HepG2 (cell line): ENCODE results near the gene PCCB. TPM values are rescaled to one million over a fixed set of nuclear protein-coding genes. Genes with fewer than 3 reads are reported as not detected.
A peak's percentile ranks its signal among the peaks of the same experiment; 100 is the strongest.

Experiments
- ATM ChIP-seq: fragments of 450-650 bp; IDR thresholded peaks from 2 replicates; pipeline ENCODE4 v1.7.1; 2017; ENCODE audit warnings: mild to moderate bottlenecking, borderline replicate concordance
- ELK4 ChIP-seq: sonication (generic); formaldehyde crosslinking; IDR thresholded peaks from 2 replicates; pipeline ENCODE4 v1.9.0; 2021; ENCODE audit warnings: missing genetic modification reagents, borderline replicate concordance
- GZF1 ChIP-seq: sonication (generic); formaldehyde crosslinking; IDR thresholded peaks from 2 replicates; pipeline ENCODE4 v1.5.1; 2020; ENCODE audit warnings: mild to moderate bottlenecking, missing genetic modification reagents
- HIVEP1 ChIP-seq: sonication (generic); formaldehyde crosslinking; IDR thresholded peaks from 2 replicates; pipeline ENCODE4 v1.4.0; 2020; ENCODE audit warnings: mild to moderate bottlenecking, missing genetic modification reagents
- LBX2 ChIP-seq: sonication (generic); formaldehyde crosslinking; IDR thresholded peaks from 2 replicates; pipeline ENCODE4 v1.5.0; 2020; ENCODE audit warnings: missing genetic modification reagents, mild to moderate bottlenecking, borderline replicate concordance
- NFE2L1 ChIP-seq: sonication (generic); formaldehyde crosslinking; IDR thresholded peaks from 2 replicates; pipeline ENCODE4 v1.4.0; 2020; ENCODE audit warnings: missing genetic modification reagents, mild to moderate bottlenecking, borderline replicate concordance
- PAF1 ChIP-seq: IDR thresholded peaks from 2 replicates; pipeline ENCODE4 v1.6.1; 2016; ENCODE audit warnings: missing genetic modification reagents, missing compliant biosample characterization
- POLR2A ChIP-seq, 2 experiments: IDR thresholded peaks; 2 replicates each; pipeline ENCODE4 v1.6.1; 2011; ENCODE audit warnings: low read depth in 2 of 2, low read length in 2 of 2, mild to moderate bottlenecking in 1 of 2, moderate library complexity in 1 of 2; ENCODE audit not compliant: insufficient read depth in 1 of 2
- POLR2G ChIP-seq: fragments of 200-400 bp; formaldehyde crosslinking; IDR thresholded peaks from 2 replicates; pipeline ENCODE4 v1.6.1; 2018; ENCODE audit warnings: mild to moderate bottlenecking, low read depth, low read length, moderate library complexity
- SAFB2 ChIP-seq: sonication (generic); formaldehyde crosslinking; IDR thresholded peaks from 2 replicates; pipeline ENCODE4 v1.5.1; 2020; ENCODE audit warnings: missing genetic modification reagents, low read depth, mild to moderate bottlenecking, borderline replicate concordance
- SP1 ChIP-seq, 2 experiments: fragments of 450-650 bp in 1 of 2; sonication (generic) in 1 of 2; formaldehyde crosslinking in 1 of 2; IDR thresholded peaks; 2 replicates each; pipeline versions ENCODE4 v1.4.0 to v1.6.1; 2016 to 2020; ENCODE audit warnings: missing genetic modification reagents in 1 of 2
- TGIF2 ChIP-seq: IDR thresholded peaks from 2 replicates; pipeline ENCODE4 v1.6.1; 2016; ENCODE audit warnings: control low read depth, missing compliant biosample characterization
- ZBTB40 ChIP-seq, 2 experiments: fragments of 450-650 bp in 1 of 2; sonication (generic) in 1 of 2; formaldehyde crosslinking in 1 of 2; IDR thresholded peaks; 2 replicates each; pipeline versions ENCODE4 v1.6.1 to v1.8.0; 2016 to 2022; ENCODE audit warnings: antibody characterized with exemption in 1 of 2, mild to moderate bottlenecking in 1 of 2, missing genetic modification reagents in 1 of 2
- ZBTB7B ChIP-seq: sonication (generic); formaldehyde crosslinking; IDR thresholded peaks from 2 replicates; pipeline ENCODE4 v1.4.0; 2020; ENCODE audit warnings: missing genetic modification reagents
- ZNF296 ChIP-seq: sonication (generic); formaldehyde crosslinking; conservative IDR thresholded peaks from 2 replicates; pipeline ENCODE4 v1.5.0; 2020; ENCODE audit warnings: mild to moderate bottlenecking, missing genetic modification reagents
- ZNF543 ChIP-seq: sonication (generic); formaldehyde crosslinking; IDR thresholded peaks from 2 replicates; pipeline ENCODE4 v1.4.0; 2020; ENCODE audit warnings: mild to moderate bottlenecking, missing genetic modification reagents
- ZNF569 ChIP-seq: sonication (generic); formaldehyde crosslinking; IDR thresholded peaks from 2 replicates; pipeline ENCODE4 v1.5.0; 2020; ENCODE audit warnings: mild to moderate bottlenecking, missing genetic modification reagents, moderate library complexity, borderline replicate concordance
- ZNF644 ChIP-seq: IDR thresholded peaks from 2 replicates; pipeline ENCODE4 v1.6.1; 2016; ENCODE audit warnings: low read depth
- ZNF749 ChIP-seq: sonication (generic); formaldehyde crosslinking; IDR thresholded peaks from 2 replicates; pipeline ENCODE4 v1.8.0; 2022; ENCODE audit warnings: mild to moderate bottlenecking, missing genetic modification reagents, moderate library complexity, borderline replicate concordance
- polyA plus RNA-seq, 8 experiments: library from polyadenylated mRNA; depleted of rRNA in 3 of 8; stranded (reverse) in 7 of 8; unstranded in 1 of 8; fragments of >200 nt; fragmentation: Illumina TruSeq in 4 of 8; extraction: Trizol in 4 of 8; gene quantifications; 2 replicates each; pipeline versions ENCODE4 v1.2.1 to v1.2.3, GENCODE V29; 2011 to 2016; ENCODE audit warnings: low read depth in 4 of 8, missing spikeins in 1 of 8, mixed read lengths in 1 of 8; ENCODE audit not compliant: insufficient read depth in 1 of 8
- total RNA-seq, 5 experiments: library from RNA; depleted of rRNA; stranded (reverse); fragments of >200 nt; fragmentation: Illumina TruSeq; extraction: Trizol; gene quantifications; 2 replicates each; pipeline ENCODE4 v1.2.3, GENCODE V29; 2016; ENCODE audit warnings: low read depth in 1 of 5

PCCB gene
- total and polyA plus RNA-seq, 2 of the 13 experiments (the other 11 are each of a cell fraction or from before 2014, with no cell fraction given): 84.1 to 88.7 TPM

- TF ChIP-seq TGIF2 (CRISPR knock-in tag): no peak
- TF ChIP-seq PAF1 (CRISPR knock-in tag): no peak
- TF ChIP-seq ZBTB7B (CRISPR knock-in tag): peak; percentile 58; the same call in 1 of the 2 replicates
- no peak for TF ChIP-seq SAFB2
- TF ChIP-seq ZNF296 (CRISPR knock-in tag): no peak
- TF ChIP-seq LBX2 (CRISPR knock-in tag): 0 out of 2 replicates have a peak, but pooled peaks have one; percentile 69
- no peak for TF ChIP-seq ZBTB40 (IDR thresholded peaks at IDR 0.05)
- TF ChIP-seq ZBTB40 (CRISPR knock-in tag; IDR thresholded peaks at IDR 0.05): no peak; the same call in 1 of the 2 replicates
- TF ChIP-seq POLR2G: peak; percentile 91
- no peak for TF ChIP-seq ELK4 (CRISPR knock-in tag)
- no peak; the same call in 1 of the 2 replicates for TF ChIP-seq ZNF569
- TF ChIP-seq NFE2L1 (CRISPR knock-in tag): no peak
- peak; percentile 89 for TF ChIP-seq GZF1
- TF ChIP-seq SP1 (IDR thresholded peaks at IDR 0.05): no peak
- peak; percentile 44 for TF ChIP-seq SP1 (CRISPR knock-in tag; IDR thresholded peaks at IDR 0.05)
- no peak for TF ChIP-seq ZNF644 (CRISPR knock-in tag)
- peak; percentile 62; the same call in 1 of the 2 replicates for TF ChIP-seq ZNF749 (CRISPR knock-in tag)
- TF ChIP-seq HIVEP1: peak; percentile 81
- TF ChIP-seq ZNF543: 0 out of 2 replicates have a peak, but pooled peaks have one; percentile 81
- peak; percentile 82 to 87 for TF ChIP-seq POLR2A (IDR thresholded peaks at IDR 0.05; ENCODE audit: insufficient read depth in 1 of 2, low read depth in 2 of 2, low read length in 2 of 2)
- no peak for TF ChIP-seq ATM
Measured at GRCh38 chr3:136250059-136250902, at the start of gene PCCB (continued).
